ENCODE results near the gene PXN. TPM values are rescaled to one million over a fixed set of nuclear protein-coding genes. Genes with fewer than 3 reads are reported as not detected.
"Not testable (repeated sequence)": the region's sequence is repeated elsewhere in the genome, so short reads cannot be mapped to it uniquely, and the experiment has no call there.

The PXN gene
- total RNA-seq, 1 donor from 2014 or later: 49.3 TPM

- no peak for DNase-seq (ENCODE audit: low read depth in 2 of 2)
Measured at GRCh38 chr12:120227233-120228040, 38.1 kb downstream of the PXN start.

- peak in 1 of 2 donors; percentile 49 for DNase-seq (ENCODE audit: low read depth in 2 of 2)
Measured at GRCh38 chr12:120225852-120226640, 39.5 kb downstream of the PXN start.

- DNase-seq (ENCODE audit: low read depth in 2 of 2): no peak
Measured at GRCh38 chr12:120225200-120225558, 40.4 kb downstream of the PXN start.

GRCh38 chr12:120224304-120225199, 41.0 kb downstream of the PXN start:
- DNase-seq (ENCODE audit: low read depth in 2 of 2): peak in 1 of 2 donors; percentile 30

- no peak for DNase-seq (ENCODE audit: low read depth in 2 of 2)
Measured at GRCh38 chr12:120223458-120224303, 41.8 kb downstream of the PXN start.

GRCh38 chr12:120222288-120222832, 43.2 kb downstream of the PXN start:
- no peak for DNase-seq (ENCODE audit: low read depth in 2 of 2)

DNA sequence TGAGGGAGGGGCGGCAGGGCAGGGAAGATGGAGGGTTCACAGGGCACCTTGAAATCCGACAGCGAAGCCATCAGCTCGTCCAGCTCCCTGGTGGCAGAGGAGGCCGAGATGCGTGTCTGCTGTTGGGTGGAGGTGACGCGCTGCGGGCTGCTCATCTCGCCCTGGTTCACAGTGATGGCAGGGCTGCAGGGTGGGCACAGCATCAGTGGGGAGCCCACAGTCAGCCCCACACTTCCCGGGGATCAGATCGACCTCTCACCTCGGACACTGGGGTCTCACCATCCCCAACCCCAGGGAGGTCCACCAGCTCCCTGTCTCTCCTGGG, 44.0 kb downstream of the PXN start:
- no peak for DNase-seq (ENCODE audit: low read depth in 2 of 2)

- no peak for DNase-seq (ENCODE audit: low read depth in 2 of 2)
Measured at GRCh38 chr12:120220838-120221575, 44.5 kb downstream of the PXN start.

GRCh38 chr12:120218680-120219606, 46.6 kb downstream of the PXN start:
- DNase-seq (ENCODE audit: low read depth in 2 of 2): no peak

GRCh38 chr12:120216742-120217605, 48.6 kb downstream of the PXN start:
- DNase-seq (ENCODE audit: low read depth in 2 of 2): no peak

- DNase-seq (ENCODE audit: low read depth in 2 of 2): no peak
Measured at GRCh38 chr12:120215766-120216735, 49.5 kb downstream of the PXN start.

GRCh38 chr12:120215357-120215735, 50.2 kb downstream of the PXN start:
- DNase-seq (ENCODE audit: low read depth in 2 of 2): no peak

GRCh38 chr12:120214626-120215356, 50.7 kb downstream of the PXN start:
- DNase-seq (ENCODE audit: low read depth in 2 of 2): no peak

DNA sequence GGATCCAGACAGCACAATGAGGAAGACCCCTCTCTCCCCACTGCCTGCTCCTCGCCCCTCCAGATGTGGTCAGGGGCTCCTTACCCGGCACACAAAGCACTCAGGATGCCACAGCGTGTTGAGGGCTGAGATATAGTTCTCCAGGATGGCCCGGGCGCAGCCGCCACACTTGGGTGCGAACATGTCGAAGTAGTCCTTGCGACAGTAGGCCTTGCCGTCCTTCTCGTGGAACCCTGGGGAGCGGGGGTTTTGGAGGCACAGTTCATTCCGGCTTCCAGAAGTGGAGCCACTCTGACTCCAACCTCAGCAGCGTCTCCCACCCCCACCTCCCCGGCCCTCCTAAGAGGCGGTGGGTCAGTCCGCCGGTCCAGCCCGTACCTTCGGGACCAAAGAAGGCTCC, 51.8 kb downstream of the PXN start:
- DNase-seq (ENCODE audit: low read depth in 2 of 2): no peak

- not testable (repeated sequence) for DNase-seq (ENCODE audit: low read depth in 2 of 2)
Measured at GRCh38 chr12:120213182-120213581, 52.3 kb downstream of the PXN start.

- no peak for DNase-seq (ENCODE audit: low read depth in 2 of 2)
Measured at GRCh38 chr12:120212301-120212700, 53.2 kb downstream of the PXN start.

Data from dermis microvascular lymphatic vessel endothelial cell (primary cell).